IPS DF 6.9 (cell line): ENCODE measurements around the gene CAMK2A.

Experiments
- DNase-seq: peaks from one replicate; pipeline ENCODE4 v3.0.0-alpha.2; 2013; ENCODE audit warnings: low read depth, low spot score
- H3K27ac ChIP-seq: one replicate; pipeline ENCODE4 v1.5.1; 2013; ENCODE audit warnings: low read length, control low read depth
- H3K27me3 ChIP-seq: 2 replicates; pipeline ENCODE4 v1.6.1; 2013; ENCODE audit warnings: mild to moderate bottlenecking, low read length; ENCODE audit not compliant: control insufficient read depth, insufficient read depth
- H3K36me3 ChIP-seq: 2 replicates; pipeline ENCODE4 v1.6.1; 2013; ENCODE audit warnings: low read length; ENCODE audit not compliant: control insufficient read depth, insufficient read depth
- H3K4me1 ChIP-seq: 2 replicates; pipeline ENCODE4 v1.6.1; 2013; ENCODE audit warnings: low read length; ENCODE audit not compliant: control insufficient read depth, insufficient read depth
- H3K4me3 ChIP-seq: 2 replicates; pipeline ENCODE4 v1.5.1; 2013; ENCODE audit warnings: mild to moderate bottlenecking, low read length
- H3K9me3 ChIP-seq: 2 replicates; pipeline ENCODE4 v1.6.1; 2013; ENCODE audit warnings: low read length, inconsistent platforms; ENCODE audit not compliant: control insufficient read depth, insufficient read depth
- WGBS: extraction: QIAGEN DNeasy Blood & Tissue Kit; methylation state at CpG from one replicate; pipeline ENCODE4 v1.1.7; 2013; ENCODE audit warnings: mixed read lengths, missing lambda C conversion rate; ENCODE audit not compliant: insufficient read length, insufficient coverage; 5-methylcytosine and 5-hydroxymethylcytosine counted together

Gene CAMK2A

GRCh38 chr5:150214289-150214688 is 75.3 kb downstream of the CAMK2A start:
- Histone ChIP-seq H3K9me3 (no peaks in the 10 kb centered on the region), H3K27me3 (no peaks in the 10 kb centered on the region), H3K4me3 (no peak overlapping the region), H3K27ac (no peak overlapping the region), H3K4me1 (peaks cover 16% of the 10 kb centered on the region), H3K36me3 (no peaks in the 10 kb centered on the region)
- WGBS: no CpG with 5 or more reads among the region's 7 CpGs
- DNase-seq: no peak

GRCh38 chr5:150213530-150213929 is 76.0 kb downstream of the CAMK2A start:
- DNase-seq: no peak
- no peaks in the 10 kb centered on the region for H3K27me3 ChIP-seq
- H3K4me1 ChIP-seq: peaks cover 18% of the 10 kb centered on the region
- H3K4me3 ChIP-seq: no peak overlapping the region
- H3K9me3 ChIP-seq: no peaks in the 10 kb centered on the region
- H3K27ac ChIP-seq: no peak overlapping the region
- WGBS: no CpG with 5 or more reads among the region's 6 CpGs
- no peaks in the 10 kb centered on the region for H3K36me3 ChIP-seq

GRCh38 chr5:150211156-150212030 is 78.2 kb downstream of the CAMK2A start:
- Histone ChIP-seq H3K4me3 (no peak overlapping the region), H3K36me3 (no peaks in the 10 kb centered on the region), H3K9me3 (no peaks in the 10 kb centered on the region), H3K27ac (no peak overlapping the region), H3K4me1 (peaks cover 18% of the 10 kb centered on the region), H3K27me3 (no peaks in the 10 kb centered on the region)
- DNase-seq: peak; percentile 33
- no CpG with 5 or more reads among the region's 15 CpGs for WGBS

GRCh38 chr5:150210644-150211043 is 78.9 kb downstream of the CAMK2A start:
- Histone ChIP-seq H3K9me3 (no peaks in the 10 kb centered on the region), H3K27me3 (no peaks in the 10 kb centered on the region), H3K36me3 (no peaks in the 10 kb centered on the region), H3K4me3 (no peak overlapping the region), H3K4me1 (peaks cover 18% of the 10 kb centered on the region), H3K27ac (no peak overlapping the region)
- WGBS: no CpG with 5 or more reads among the region's 6 CpGs
- no peak for DNase-seq

- H3K9me3 ChIP-seq: no peaks in the 10 kb centered on the region
- no peaks in the 10 kb centered on the region for H3K36me3 ChIP-seq
- no peaks in the 10 kb centered on the region for H3K27me3 ChIP-seq
- H3K4me3 ChIP-seq: no peak overlapping the region
- no peak for DNase-seq
- WGBS: no CpG with 5 or more reads among the region's 21 CpGs
- H3K27ac ChIP-seq: no peak overlapping the region
- peaks cover 18% of the 10 kb centered on the region for H3K4me1 ChIP-seq
These were observed 80.4 kb downstream of the CAMK2A start for GRCh38 chr5:150209099-150209635.

GRCh38 chr5:150208187-150209098 is 81.1 kb downstream of the CAMK2A start:
- Histone ChIP-seq H3K9me3 (no peaks in the 10 kb centered on the region), H3K27ac (no peak overlapping the region), H3K4me3 (no peak overlapping the region), H3K36me3 (no peaks in the 10 kb centered on the region), H3K27me3 (no peaks in the 10 kb centered on the region), H3K4me1 (peaks cover 18% of the 10 kb centered on the region)
- no CpG with 5 or more reads among the region's 19 CpGs for WGBS
- no peak for DNase-seq

- no CpG with 5 or more reads among the region's 6 CpGs for WGBS
- peaks cover 11% of the 10 kb centered on the region for H3K4me1 ChIP-seq
- H3K27ac ChIP-seq: no peak overlapping the region
- DNase-seq: no peak
- H3K9me3 ChIP-seq: no peaks in the 10 kb centered on the region
- no peaks in the 10 kb centered on the region for H3K27me3 ChIP-seq
- H3K4me3 ChIP-seq: no peak overlapping the region
- no peaks in the 10 kb centered on the region for H3K36me3 ChIP-seq
These were observed 82.8 kb downstream of the CAMK2A start for GRCh38 chr5:150206779-150207115.

- H3K27me3 ChIP-seq: no peaks in the 10 kb centered on the region
- H3K36me3 ChIP-seq: no peaks in the 10 kb centered on the region
- H3K4me1 ChIP-seq: peaks cover 10% of the 10 kb centered on the region
- no peak for DNase-seq
- no peak overlapping the region for H3K27ac ChIP-seq
- H3K9me3 ChIP-seq: no peaks in the 10 kb centered on the region
- H3K4me3 ChIP-seq: no peak overlapping the region
- WGBS: no CpG with 5 or more reads among the region's 6 CpGs
These were observed 83.3 kb downstream of the CAMK2A start for GRCh38 chr5:150206098-150206778.

GRCh38 chr5:150204590-150204960 is 85.0 kb downstream of the CAMK2A start:
- peaks cover 3% of the 10 kb centered on the region for H3K4me1 ChIP-seq
- DNase-seq: no peak
- no peaks in the 10 kb centered on the region for H3K9me3 ChIP-seq
- H3K27me3 ChIP-seq: no peaks in the 10 kb centered on the region
- WGBS: no CpG with 5 or more reads among the region's 13 CpGs
- H3K4me3 ChIP-seq: no peak overlapping the region
- no peak overlapping the region for H3K27ac ChIP-seq
- H3K36me3 ChIP-seq: no peaks in the 10 kb centered on the region
